ENCODE measurements around the gene EPN1. TPM values are rescaled to one million over a fixed set of nuclear protein-coding genes. Genes with fewer than 3 reads are reported as not detected.

Gene EPN1
- total RNA-seq, 1 donor from 2014 or later = 65.2 TPM

- ChIA-PET CTCF (interaction anchor here (0.7 to 1.7 kb wide), 2 partner anchors 16 to 145 kb away, joined by 3 to 4 read pairs; no protein-coding TSS in a partner anchor), POLR2A (interaction anchor here (0.8 to 4.7 kb wide), 5 partner anchors 11 to 564 kb away, joined by 3 to 45 read pairs (median 5); partner anchors contain the start of genes FIZ1 and ZNF524)
- ATAC-seq (ENCODE audit: low read depth) = no peak
- Mint-ChIP-seq H3K27me3 (no peaks in the 10 kb centered on the region), H3K27ac (peak overlapping the region; percentile 80), H3K9me3 (no peaks in the 10 kb centered on the region), H3K4me1 (peaks cover 59% of the 10 kb centered on the region), H3K4me3 (peak overlapping the region; percentile 83), H3K36me3 (ENCODE audit: low read depth) (peaks cover 37% of the 10 kb centered on the region)
- intact Hi-C loops (cut with micrococcal nuclease) = loop anchor here (10.0 kb wide), 2 partner anchors 666 to 1184 kb away; partner anchors contain the start of genes LENG9 and ZSCAN5A
- TF ChIP-seq CTCF (IDR thresholded peaks at IDR 0.05) = no peak
- no peak for DNase-seq
Measured at GRCh38 chr19:55648585-55649267, 26.3 kb upstream of the EPN1 start.

GRCh38 chr19:55649268-55650125, 25.5 kb upstream of the EPN1 start:
- CTCF ChIA-PET = interaction anchor here (0.7 to 1.7 kb wide), 2 partner anchors 17 to 146 kb away, joined by 3 to 4 read pairs; no protein-coding TSS in a partner anchor
- peak overlapping the region; percentile 80 for H3K27ac Mint-ChIP-seq
- POLR2A ChIA-PET = interaction anchor here (0.7 to 4.7 kb wide), 6 partner anchors 12 to 205 kb away, joined by 3 to 45 read pairs (median 10); partner anchors contain the start of genes FIZ1 and ZNF524

GRCh38 chr19:55650126-55650557, 24.9 kb upstream of the EPN1 start:
- Mint-ChIP-seq H3K27ac (peak overlapping the region; percentile 80), H3K27me3 (no peaks in the 10 kb centered on the region), H3K36me3 (ENCODE audit: low read depth) (peaks cover 39% of the 10 kb centered on the region), H3K4me3 (peak overlapping the region; percentile 74), H3K9me3 (no peaks in the 10 kb centered on the region), H3K4me1 (peaks cover 47% of the 10 kb centered on the region)
- POLR2A ChIA-PET = interaction anchor here (0.8 to 4.7 kb wide), 2 partner anchors 13 to 17 kb away, joined by 15 to 45 read pairs; no protein-coding TSS in a partner anchor
- intact Hi-C loops (cut with micrococcal nuclease) = loop anchor here (5.0 kb wide), 1 partner anchor 1783 kb away; the partner anchor contains the start of gene MYADM
- DNase-seq (no peak), ATAC-seq (ENCODE audit: low read depth) (no peak)
- TF ChIP-seq CTCF (IDR thresholded peaks at IDR 0.05) = no peak
- CTCF ChIA-PET = interaction anchor here (1.7 kb wide), 1 partner anchor 146 kb away, joined by 4 read pairs; no protein-coding TSS in a partner anchor

More at GRCh38 chr19:55649268-55650125, 25.5 kb upstream of the EPN1 start:
- Mint-ChIP-seq H3K9me3 (no peaks in the 10 kb centered on the region), H3K27me3 (no peaks in the 10 kb centered on the region), H3K4me1 (peaks cover 51% of the 10 kb centered on the region), H3K4me3 (peak overlapping the region; percentile 83), H3K36me3 (ENCODE audit: low read depth) (peaks cover 41% of the 10 kb centered on the region)
- no peak for DNase-seq
- intact Hi-C loops (cut with micrococcal nuclease) = loop anchor here (5.0 to 10.0 kb wide), 3 partner anchors 665 to 1782 kb away; partner anchors contain the start of genes LENG9, MYADM and ZSCAN5A
- ATAC-seq (ENCODE audit: low read depth) = no peak
- no peak for TF ChIP-seq CTCF (IDR thresholded peaks at IDR 0.05)

GRCh38 chr19:55650602-55651230, 24.3 kb upstream of the EPN1 start:
- ChIA-PET POLR2A (interaction anchor here (0.8 to 4.7 kb wide), 2 partner anchors 13 to 17 kb away, joined by 15 to 45 read pairs; no protein-coding TSS in a partner anchor), CTCF (interaction anchor here (1.7 kb wide), 1 partner anchor 147 kb away, joined by 4 read pairs; no protein-coding TSS in a partner anchor)
- H3K27ac Mint-ChIP-seq = peak overlapping the region; percentile 41
- intact Hi-C loops (cut with micrococcal nuclease) = loop anchor here (5.0 kb wide), 1 partner anchor 1783 kb away; the partner anchor contains the start of gene MYADM
- no peak for DNase-seq
- peaks cover 42% of the 10 kb centered on the region for H3K4me1 Mint-ChIP-seq
- H3K27me3 Mint-ChIP-seq = no peaks in the 10 kb centered on the region
- H3K4me3 Mint-ChIP-seq = peak overlapping the region; percentile 74
- H3K9me3 Mint-ChIP-seq = no peaks in the 10 kb centered on the region
- H3K36me3 Mint-ChIP-seq (ENCODE audit: low read depth) = peaks cover 38% of the 10 kb centered on the region
- no peak for ATAC-seq (ENCODE audit: low read depth)
- no peak for TF ChIP-seq CTCF (IDR thresholded peaks at IDR 0.05)

All from activated B cell treated with CpG ODN at 0.5 μM for 24 hours (primary cell).